GOT3 (cell line): ENCODE results near the gene GNAQ.
"Not testable (repeated sequence)": the region's sequence is repeated elsewhere in the genome, so short reads cannot be mapped to it uniquely, and the experiment has no call there.

ENCODE experiments used
- DNase-seq: peaks from one replicate; lab custom pipeline; 2025; ENCODE audit warnings: mixed read lengths; lab: John Stamatoyannopoulos, UW

The GNAQ gene

DNA sequence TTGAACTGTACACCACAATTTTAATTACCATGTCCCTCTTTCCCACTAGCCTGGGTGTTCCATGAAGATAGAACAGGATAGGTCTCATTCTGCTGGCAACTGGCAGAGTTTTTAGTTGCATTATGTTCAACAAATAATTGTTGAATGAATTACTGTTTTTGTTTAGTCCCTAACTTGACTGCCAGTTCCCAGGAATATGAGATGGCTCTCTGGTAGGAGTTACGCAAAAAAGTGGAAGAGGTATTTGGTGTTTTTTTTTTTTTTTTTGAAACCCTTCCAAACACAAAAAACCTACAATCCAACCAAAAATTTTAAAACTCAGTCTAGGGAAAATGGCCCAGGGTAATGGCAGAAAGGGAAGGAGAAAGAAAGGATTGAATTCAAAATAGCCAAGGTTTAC lies 153.6 kb downstream of the GNAQ start:
- DNase-seq, result no peak

DNA sequence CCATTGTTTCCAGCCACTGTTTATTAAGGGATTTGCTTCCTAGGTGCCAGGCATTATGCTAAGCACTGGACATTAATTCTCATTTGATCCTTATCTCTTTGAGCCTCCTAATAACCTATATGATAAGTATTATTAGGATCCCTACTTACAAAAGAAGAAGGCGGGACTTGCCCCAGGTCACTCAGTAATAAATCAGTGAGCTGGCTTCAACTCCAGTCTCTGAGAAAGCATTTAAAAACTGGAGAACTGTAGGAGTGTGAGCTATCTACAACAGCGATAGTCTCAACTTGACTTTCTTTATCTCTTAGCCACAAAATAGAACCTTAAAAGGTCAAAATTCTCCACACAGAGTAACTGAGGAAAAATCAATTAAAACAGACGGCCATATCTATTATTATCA lies 155.0 kb downstream of the GNAQ start:
- DNase-seq, result no peak

- no peak for DNase-seq
These were observed 155.5 kb downstream of the GNAQ start for GRCh38 chr9:77876091-77876490.

- no peak for DNase-seq
These were observed 158.7 kb downstream of the GNAQ start for GRCh38 chr9:77872863-77873262.

GRCh38 chr9:77872177-77872576 lies 159.4 kb downstream of the GNAQ start:
- DNase-seq, result no peak

- DNase-seq, result no peak
These were observed 160.1 kb downstream of the GNAQ start for GRCh38 chr9:77871483-77871882.

DNA sequence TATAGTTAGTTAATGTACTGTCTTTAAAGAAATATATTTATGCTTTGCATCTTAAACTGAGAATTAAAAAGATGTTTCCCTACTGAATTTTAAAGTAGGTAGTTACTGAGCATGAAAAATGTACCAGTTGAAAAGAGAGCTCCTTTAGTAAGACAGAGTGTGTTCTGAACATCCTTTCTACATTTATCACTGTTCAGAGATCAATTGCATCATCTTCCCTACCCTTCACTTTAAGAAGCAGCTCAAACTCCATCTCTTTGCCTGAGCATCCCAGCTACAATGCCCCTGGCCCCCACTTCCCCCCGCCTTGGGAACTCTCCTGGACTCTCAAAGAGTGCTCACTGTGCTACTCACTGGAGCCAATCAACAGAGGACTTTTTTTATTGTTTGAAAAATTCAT lies 164.7 kb downstream of the GNAQ start:
- DNase-seq, result no peak

GRCh38 chr9:77865385-77866047 lies 166.1 kb downstream of the GNAQ start:
- DNase-seq, result no peak

DNA sequence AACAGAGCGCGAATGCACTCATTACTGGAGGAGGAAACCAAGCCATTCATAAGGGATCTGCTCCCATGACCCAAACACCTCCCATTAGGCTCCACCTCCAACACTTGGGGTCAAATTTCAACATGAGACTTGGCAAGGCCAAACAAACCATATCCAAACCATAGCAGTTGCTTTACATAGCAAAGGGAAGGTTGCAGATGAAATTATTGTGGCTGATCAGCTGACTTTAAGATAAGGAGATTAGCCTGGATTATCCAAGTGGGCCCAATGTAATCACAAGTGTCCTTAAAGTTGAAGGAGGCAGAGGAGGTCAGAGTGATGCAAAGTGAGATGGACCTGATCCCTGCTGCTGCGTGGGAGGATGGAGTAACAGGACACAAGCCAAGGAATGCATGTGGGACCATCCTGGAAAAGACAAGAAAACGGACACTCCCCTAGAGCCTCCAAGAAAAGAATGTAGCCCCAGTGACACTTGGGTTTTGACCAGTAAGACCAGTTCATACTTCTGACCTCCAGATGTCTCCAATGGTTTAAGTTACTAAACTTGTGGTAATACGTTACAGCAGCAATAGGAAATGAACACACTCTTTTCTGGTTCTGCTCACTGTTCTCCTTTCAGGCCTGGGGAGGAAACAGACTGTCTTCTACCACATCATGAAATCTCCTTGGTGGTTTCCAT lies 167.3 kb downstream of the GNAQ start:
- no peak for DNase-seq

DNA sequence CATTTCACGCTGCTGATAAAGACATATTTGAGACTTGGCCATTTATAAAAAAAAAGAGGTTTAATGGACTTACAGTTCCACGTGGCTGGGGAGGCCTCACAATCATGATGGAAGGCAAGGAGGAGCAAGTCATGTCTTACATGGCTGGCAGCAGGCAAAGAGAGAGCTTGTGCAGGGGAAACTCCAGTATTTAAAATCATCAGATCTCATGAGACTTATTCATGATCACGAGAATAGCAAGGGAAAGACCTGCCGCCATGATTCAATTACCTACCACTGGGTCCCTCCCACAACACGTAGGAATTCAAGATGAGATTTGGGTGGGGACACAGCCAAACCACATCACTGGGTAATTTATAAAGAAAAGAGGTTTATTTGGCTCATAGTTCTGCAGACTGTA lies 168.0 kb downstream of the GNAQ start:
- DNase-seq, result not testable (repeated sequence)

DNA sequence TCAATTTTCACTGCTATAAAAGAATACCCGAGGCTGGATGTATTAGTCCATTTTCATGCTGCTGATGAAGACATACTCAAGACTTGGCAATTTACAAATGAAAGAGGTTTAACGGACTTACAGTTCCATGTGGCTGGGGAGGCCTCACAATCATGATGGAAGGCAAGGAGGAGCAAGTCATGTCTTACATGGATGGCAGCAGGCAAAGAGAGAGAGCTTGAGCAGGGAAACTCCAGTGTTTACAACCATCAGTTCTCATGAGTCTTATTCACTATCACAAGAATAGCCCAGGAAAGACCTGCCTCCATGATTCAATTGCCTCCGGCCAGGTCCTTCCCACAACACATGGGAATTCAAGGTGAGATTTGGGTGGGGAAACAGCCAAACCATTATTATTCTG lies 170.7 kb downstream of the GNAQ start:
- DNase-seq, result not testable (repeated sequence)

DNA sequence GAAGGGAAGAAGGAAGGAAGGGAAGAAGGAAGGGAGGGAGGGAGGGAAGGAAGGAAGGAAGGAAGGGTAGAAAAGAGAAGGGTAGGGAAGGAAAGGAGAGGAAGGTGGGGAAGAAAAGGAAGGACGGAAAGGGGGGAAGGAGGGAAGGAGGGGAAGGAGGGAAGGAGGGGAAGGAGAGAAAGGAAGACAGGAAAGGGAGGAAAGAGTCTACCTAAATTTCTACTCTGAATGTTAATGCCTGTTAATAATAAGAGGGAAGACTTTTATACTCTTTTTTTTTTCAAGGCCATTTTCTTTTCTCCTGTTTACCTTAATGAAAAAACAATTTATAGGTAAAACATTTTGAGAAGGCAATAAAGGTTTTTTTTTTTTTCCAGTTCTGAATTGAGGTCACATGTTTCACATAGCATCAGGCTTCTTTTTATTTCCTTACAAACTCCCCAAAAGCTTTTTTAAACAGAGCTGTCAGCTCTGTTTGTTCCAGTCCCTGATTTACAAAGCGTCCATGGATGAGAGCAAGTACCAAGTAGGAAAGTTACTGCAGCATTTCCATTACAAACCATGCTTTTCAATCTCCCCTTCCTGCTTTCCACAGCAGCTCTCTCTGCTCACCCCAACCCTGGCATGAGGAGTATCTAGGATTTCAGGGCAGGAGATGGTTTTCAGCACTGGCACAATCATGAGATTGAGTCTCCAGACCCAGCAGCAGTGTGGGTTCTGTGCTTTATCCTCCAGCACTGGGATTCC lies 173.9 kb downstream of the GNAQ start:
- no peak for DNase-seq

- no peak for DNase-seq
These were observed 175.0 kb downstream of the GNAQ start for GRCh38 chr9:77856615-77857014.

DNA sequence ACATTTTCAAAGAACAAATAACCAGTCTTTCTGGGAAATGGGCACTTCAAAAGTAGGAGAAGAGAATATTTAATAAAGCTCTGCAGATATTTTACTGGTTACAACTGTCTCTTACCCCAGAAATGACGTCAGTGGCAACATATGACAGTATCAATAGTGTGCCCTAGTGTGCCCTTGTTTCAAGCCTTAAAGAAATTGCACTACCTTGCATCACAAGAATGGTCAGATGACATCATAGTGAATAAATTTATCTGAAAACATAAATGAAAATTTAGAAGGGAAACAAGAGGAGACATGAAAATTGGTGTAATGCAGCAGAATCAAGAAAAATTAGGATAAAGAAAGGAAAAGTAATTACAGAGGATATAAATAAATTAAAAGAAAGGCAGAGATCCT lies 176.7 kb downstream of the GNAQ start:
- no peak for DNase-seq

DNA sequence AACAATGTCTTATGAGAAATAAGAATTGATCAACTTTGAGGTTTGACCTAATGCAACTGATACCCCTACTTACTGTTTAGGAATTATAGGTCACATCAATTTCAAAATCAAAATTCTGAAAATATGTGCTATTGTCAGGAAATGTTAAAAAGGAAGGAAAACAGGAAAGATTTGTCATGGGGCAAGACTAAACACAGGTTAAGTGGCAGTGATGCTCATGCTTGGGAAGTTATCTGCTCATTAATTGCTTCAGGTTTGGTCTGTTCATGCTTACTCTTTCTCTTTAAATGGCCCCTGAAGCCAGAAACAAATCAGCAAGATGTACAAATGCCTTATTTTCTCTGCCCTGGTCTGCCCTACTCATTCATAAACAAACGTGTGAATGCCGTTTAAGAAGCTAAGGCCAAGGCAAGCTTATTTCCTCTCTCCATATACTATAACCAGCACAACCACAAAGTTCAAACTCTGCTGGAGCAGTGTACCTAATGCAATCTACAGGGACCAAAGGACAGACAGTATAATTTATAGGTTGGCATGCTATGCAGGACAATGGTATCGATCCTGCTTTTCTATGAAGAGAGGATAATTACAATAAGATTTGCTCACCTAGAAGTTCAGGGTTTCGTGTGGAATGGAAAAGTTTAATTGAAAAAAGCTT lies 177.2 kb downstream of the GNAQ start:
- no peak for DNase-seq

- DNase-seq, result no peak
These were observed 177.9 kb downstream of the GNAQ start for GRCh38 chr9:77853716-77854115.

DNA sequence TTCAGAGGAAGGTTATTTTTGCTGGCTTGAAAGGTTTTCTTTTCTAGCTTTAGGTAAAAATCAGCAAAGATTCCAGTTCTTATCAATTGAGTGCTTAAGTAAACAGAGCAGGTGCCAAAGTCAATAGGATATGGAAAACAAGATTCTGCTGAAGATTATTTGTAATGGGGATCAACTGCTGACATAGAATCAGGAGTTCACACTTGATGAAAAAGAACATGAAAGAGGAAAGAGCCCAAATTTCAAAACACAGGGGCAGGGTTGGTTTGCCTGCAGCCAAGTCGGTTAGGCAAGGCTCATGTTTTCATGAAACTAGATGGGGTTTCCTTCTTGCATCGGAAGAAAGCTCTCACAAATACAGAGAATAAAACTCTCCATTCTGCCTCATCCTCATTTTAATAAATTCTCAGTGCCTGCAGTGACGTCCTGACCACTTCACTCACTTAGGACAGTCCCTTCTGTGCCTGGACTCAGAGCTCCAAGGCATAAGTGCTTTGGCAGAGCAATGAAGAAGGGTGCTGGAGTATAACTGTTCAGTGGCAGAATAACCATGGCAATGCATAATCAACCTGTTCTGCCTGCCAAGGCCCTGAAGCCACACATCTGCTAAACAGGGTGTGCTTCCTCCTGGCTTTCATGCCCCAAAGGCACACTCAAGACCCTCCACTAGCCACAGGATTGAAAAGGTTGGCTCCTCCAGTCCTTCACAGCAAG lies 179.6 kb downstream of the GNAQ start:
- no peak for DNase-seq

GRCh38 chr9:77848897-77849296 lies 182.7 kb downstream of the GNAQ start:
- no peak for DNase-seq

- DNase-seq, result no peak
These were observed 183.2 kb downstream of the GNAQ start for GRCh38 chr9:77848404-77848803.

- no peak for DNase-seq
These were observed 184.0 kb downstream of the GNAQ start for GRCh38 chr9:77847626-77848025.

DNA sequence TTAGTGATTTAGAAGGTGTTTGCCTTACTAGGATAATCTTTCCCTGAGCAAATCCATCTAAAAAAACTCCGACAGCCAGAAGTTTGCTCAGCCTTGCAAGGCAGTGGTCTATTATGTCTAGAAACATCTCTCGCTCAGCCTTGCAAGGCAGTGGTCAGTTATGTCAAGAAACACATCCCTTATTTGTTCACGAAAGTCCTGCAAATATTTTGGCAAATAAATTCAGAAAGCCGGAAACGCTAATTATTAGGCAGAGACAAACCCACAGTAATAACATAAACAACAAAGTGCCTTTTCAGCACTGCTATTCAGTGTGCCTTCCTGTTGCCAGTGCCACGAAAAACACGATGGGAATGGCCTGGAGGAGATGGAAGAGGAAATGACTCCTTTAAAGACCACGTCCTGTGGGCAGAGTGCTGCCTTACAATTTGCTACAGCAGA lies 184.5 kb downstream of the GNAQ start:
- no peak for DNase-seq

GRCh38 chr9:77844415-77844814 lies 187.2 kb downstream of the GNAQ start:
- no peak for DNase-seq
